Measurements from ENCODE around the gene RIMBP2.
"Not testable (repeated sequence)": the region's sequence is repeated elsewhere in the genome, so short reads cannot be mapped to it uniquely, and the experiment has no call there.

The RIMBP2 gene

DNA sequence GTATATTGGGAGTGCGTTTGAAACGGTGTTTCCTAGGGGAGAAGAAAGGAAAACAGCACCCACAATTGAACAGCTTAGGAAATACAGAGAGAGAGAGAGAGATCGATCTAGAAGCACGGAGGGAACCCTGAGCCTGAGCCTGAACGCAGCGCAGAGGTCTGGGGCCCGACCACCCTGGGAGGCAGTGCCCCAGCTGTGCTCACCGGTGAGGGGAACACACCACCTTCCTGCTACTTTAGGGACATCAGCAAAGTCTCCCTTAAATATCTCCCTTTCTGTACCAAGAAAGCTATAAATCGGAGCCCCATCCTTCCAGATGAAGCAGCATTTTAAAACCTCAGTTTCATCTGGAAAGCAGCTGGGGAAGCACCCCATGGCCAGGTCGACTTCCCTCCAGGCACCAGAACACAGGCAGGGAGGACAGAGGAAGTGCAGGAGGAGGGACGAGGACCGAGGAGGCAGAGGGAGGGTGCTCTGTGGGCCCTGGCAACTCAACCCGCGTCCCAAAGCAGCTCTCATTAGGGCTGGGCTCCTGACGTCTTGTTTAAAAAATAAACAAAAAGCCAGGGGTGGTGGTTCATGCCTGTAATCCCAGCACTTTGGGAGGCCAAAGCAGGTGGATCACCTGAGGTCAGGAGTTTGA is 12.2 kb downstream of the RIMBP2 start:
- Histone ChIP-seq H3K4me1 (ENCODE audit: control insufficient read depth, insufficient read depth, low read length) (peaks cover 12% of the 10 kb centered on the region), H3K27me3 (ENCODE audit: control insufficient read depth, insufficient read depth, low read length) (0 out of 2 replicates have a peak, but pooled peaks cover 4% of the 10 kb centered on the region), H3K9ac (ENCODE audit: low read length) (no peak overlapping the region), H3K36me3 (ENCODE audit: control insufficient read depth, insufficient read depth, low read length) (no peaks in the 10 kb centered on the region), H3K27ac (ENCODE audit: low read depth, low read length) (no peak overlapping the region), H3K9me3 (ENCODE audit: control insufficient read depth, insufficient read depth, low read depth, low read length) (no peaks in the 10 kb centered on the region), H3K4me3 (ENCODE audit: low read depth, low read length) (no peak overlapping the region)

DNA sequence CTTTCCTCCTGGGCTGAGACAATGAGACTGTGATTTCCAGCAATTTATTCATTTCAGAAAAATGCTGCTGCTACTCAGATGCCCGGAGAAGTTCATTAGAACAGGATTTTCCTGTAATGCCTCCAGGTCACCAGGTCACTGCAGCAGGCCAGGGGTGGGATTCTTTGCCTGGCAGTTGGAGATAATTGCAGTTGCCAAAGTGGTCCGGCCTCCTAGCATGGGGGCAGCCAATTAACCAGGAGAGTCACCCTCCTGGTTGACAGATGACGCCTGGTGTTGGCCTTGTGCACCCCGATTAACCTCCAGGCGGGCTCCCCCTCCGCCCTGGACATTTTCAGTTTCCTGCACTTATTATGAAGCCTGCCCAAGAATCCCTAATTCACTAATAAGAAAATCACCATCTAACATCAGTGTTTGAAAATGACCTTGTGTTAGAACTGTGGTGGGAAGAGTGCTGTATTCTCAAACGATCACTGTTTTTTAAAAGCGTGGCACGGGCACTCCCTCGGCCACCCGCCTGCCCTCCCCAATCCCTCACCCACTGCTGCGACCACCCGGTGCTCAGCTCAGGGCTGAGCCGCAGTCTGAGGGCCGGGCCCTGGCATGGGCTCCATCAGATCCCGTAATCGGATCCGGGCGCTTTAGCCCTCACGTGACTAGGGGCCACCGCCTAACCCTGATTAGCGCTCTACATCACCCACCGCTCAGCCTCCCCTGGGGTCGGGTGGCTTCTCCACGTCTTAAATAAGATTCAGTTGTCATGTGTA is 12.9 kb downstream of the RIMBP2 start:
- Histone ChIP-seq H3K9me3 (ENCODE audit: control insufficient read depth, insufficient read depth, low read depth, low read length) (no peaks in the 10 kb centered on the region), H3K27ac (ENCODE audit: low read depth, low read length) (no peak overlapping the region), H3K4me3 (ENCODE audit: low read depth, low read length) (no peak overlapping the region), H3K4me1 (ENCODE audit: control insufficient read depth, insufficient read depth, low read length) (peaks cover 12% of the 10 kb centered on the region), H3K27me3 (ENCODE audit: control insufficient read depth, insufficient read depth, low read length) (0 out of 2 replicates have a peak, but pooled peaks cover 4% of the 10 kb centered on the region), H3K36me3 (ENCODE audit: control insufficient read depth, insufficient read depth, low read length) (no peaks in the 10 kb centered on the region), H3K9ac (ENCODE audit: low read length) (no peak overlapping the region)

DNA sequence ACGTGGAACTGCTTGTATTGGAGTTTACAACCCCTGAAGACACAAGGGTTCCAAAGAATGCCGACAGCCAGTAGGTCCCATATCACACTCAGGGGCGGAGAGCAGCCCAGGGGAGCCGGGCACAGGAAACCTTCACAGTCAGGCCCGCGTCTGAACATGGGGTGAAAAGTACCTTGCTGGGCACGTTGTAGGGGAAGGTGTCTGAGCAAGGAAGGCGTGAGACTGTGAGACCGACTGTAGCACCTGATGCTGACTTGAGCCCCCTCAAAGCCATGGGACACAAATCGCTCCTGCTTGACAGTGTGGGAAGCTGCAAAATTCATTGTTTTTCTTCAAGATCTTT is 14.7 kb downstream of the RIMBP2 start:
- H3K36me3 ChIP-seq (ENCODE audit: control insufficient read depth, insufficient read depth, low read length) = no peaks in the 10 kb centered on the region
- no peak overlapping the region for H3K4me3 ChIP-seq (ENCODE audit: low read depth, low read length)
- H3K27ac ChIP-seq (ENCODE audit: low read depth, low read length) = no peak overlapping the region
- H3K4me1 ChIP-seq (ENCODE audit: control insufficient read depth, insufficient read depth, low read length) = peaks cover 12% of the 10 kb centered on the region
- no peaks in the 10 kb centered on the region for H3K9me3 ChIP-seq (ENCODE audit: control insufficient read depth, insufficient read depth, low read depth, low read length)
- H3K9ac ChIP-seq (ENCODE audit: low read length) = no peak overlapping the region
- 0 out of 2 replicates have a peak, but pooled peaks cover 8% of the 10 kb centered on the region for H3K27me3 ChIP-seq (ENCODE audit: control insufficient read depth, insufficient read depth, low read length)

DNA sequence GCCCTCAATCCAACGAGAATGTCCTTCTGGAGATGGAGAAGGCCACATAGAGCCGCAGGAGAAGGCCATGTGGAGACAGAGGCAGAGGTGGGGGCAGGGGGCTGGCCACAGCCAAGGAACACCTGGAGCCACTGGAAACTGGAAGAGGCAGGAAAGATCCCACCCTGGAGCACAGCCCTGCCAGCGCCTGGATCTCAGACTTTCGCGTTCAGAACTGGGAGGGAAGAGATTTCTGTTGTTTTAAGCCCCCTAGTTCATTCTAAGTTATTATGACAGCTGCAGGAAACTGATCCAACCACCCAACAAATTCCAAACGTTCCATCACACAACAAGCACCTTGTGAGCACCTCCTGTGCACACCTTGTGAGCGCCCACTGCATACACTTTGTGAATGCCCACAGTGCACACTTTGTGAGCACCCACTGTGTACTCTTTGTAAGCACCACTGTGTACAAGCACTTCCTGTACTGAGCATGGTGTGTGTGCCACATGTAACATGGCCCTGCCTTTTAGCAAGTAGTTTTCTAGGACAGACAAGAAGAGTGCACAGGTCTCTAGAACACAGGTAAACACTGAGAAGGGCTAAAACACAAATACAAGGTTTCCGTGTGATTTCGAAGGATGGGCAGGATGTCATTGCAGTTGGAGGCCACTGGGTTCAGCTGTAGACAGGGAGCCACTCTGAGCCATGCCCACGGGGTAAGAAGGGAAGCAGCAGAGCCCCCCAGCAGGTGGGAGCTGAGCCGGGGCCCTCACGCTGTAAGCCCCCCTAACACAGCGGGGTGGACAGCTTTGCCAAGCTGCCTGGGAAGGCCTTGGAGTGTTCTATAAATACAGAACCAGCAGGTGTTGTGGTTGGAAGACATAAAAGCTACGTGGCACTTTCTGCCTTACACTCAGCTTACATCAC is 15.4 kb downstream of the RIMBP2 start:
- Histone ChIP-seq H3K27me3 (ENCODE audit: control insufficient read depth, insufficient read depth, low read length) (peaks cover 12% of the 10 kb centered on the region; the same call in 1 of the 2 replicates), H3K9ac (ENCODE audit: low read length) (no peak overlapping the region), H3K4me1 (ENCODE audit: control insufficient read depth, insufficient read depth, low read length) (peaks cover 6% of the 10 kb centered on the region), H3K36me3 (ENCODE audit: control insufficient read depth, insufficient read depth, low read length) (no peaks in the 10 kb centered on the region), H3K27ac (ENCODE audit: low read depth, low read length) (no peak overlapping the region), H3K4me3 (ENCODE audit: low read depth, low read length) (no peak overlapping the region), H3K9me3 (ENCODE audit: control insufficient read depth, insufficient read depth, low read depth, low read length) (no peaks in the 10 kb centered on the region)

DNA sequence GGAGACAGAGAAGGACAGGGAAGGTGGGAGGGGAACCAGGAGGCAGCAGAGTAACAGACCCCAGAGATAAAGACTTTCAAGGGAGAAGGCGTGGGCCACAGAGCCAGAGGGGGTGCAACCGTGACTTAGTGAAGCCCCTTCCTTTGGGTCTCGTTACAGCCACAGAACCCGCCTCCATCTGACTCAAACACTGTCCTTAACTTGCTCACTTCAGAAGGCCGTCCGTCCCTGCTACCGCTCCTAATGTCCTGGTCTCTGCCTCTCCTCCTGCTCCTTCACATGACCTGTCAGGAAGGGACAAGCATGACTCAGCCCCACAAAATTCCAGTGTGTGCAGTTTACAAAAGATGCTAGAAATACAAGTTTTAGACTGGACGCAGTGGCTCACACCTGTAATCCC is 18.0 kb downstream of the RIMBP2 start:
- Histone ChIP-seq H3K27ac (ENCODE audit: low read depth, low read length) (no peak overlapping the region), H3K9me3 (ENCODE audit: control insufficient read depth, insufficient read depth, low read depth, low read length) (no peaks in the 10 kb centered on the region), H3K9ac (ENCODE audit: low read length) (no peak overlapping the region), H3K27me3 (ENCODE audit: control insufficient read depth, insufficient read depth, low read length) (peaks cover 15% of the 10 kb centered on the region; the same call in 1 of the 2 replicates), H3K4me1 (ENCODE audit: control insufficient read depth, insufficient read depth, low read length) (no peaks in the 10 kb centered on the region), H3K4me3 (ENCODE audit: low read depth, low read length) (no peak overlapping the region), H3K36me3 (ENCODE audit: control insufficient read depth, insufficient read depth, low read length) (no peaks in the 10 kb centered on the region)

DNA sequence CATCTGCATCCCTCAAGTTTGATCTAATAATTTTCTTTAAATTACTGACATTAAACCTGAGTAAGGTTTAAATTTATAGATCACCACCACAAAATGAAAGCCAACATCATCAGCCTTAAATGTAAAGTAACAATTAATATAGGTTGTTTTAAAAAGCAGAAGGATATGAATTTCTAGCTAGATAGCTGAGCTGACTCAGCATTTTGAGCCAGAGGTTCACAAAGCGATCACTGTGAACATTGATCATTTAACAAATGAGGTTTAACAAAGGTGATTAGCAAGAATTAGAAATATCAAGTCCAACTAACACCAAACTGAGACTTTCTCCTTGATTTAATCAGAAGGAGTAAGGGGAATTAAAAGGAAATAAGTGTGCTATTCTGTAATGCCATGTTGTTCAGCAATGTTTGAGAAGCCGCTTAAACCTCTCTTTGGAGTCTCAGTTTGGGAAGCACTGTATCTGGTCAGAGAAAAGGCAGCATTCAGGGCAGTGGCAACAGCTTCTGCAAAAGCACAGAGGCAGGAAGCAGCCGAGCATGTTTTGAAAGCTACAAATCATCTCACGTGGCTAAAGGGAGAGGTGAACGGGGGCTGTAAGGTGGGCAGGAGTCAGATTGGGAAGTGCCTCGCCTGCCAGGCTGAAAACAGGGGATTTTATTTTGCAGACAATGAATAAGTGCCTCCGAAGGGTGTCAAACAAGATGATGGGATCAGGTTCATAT is 19.6 kb downstream of the RIMBP2 start:
- H3K9me3 ChIP-seq (ENCODE audit: control insufficient read depth, insufficient read depth, low read depth, low read length) = no peaks in the 10 kb centered on the region
- H3K4me3 ChIP-seq (ENCODE audit: low read depth, low read length) = no peak overlapping the region

DNA sequence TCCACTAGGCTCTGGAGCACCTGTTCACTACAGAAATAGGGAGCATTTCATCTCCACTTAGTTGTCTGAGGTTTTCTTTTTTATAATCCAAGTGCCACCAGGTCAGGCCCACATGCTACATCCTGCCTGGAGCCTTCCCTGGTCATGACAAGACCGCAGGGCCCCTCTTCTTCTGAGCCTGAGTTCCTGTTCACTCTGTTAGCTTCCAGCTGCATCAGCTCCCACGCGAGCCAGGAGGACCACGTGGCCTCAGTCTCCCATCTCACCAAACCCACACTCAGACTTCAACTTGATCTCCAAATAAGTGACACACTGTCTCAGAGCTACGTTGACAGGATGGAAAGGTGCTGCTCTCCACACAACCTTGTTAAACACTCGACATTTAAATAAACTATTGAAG is 21.0 kb downstream of the RIMBP2 start:
- Histone ChIP-seq H3K36me3 (ENCODE audit: control insufficient read depth, insufficient read depth, low read length) (no peaks in the 10 kb centered on the region), H3K9me3 (ENCODE audit: control insufficient read depth, insufficient read depth, low read depth, low read length) (no peaks in the 10 kb centered on the region), H3K9ac (ENCODE audit: low read length) (no peak overlapping the region), H3K27ac (ENCODE audit: low read depth, low read length) (no peak overlapping the region), H3K4me3 (ENCODE audit: low read depth, low read length) (no peak overlapping the region), H3K27me3 (ENCODE audit: control insufficient read depth, insufficient read depth, low read length) (peaks cover 15% of the 10 kb centered on the region; the same call in 1 of the 2 replicates), H3K4me1 (ENCODE audit: control insufficient read depth, insufficient read depth, low read length) (no peaks in the 10 kb centered on the region)

More for the DNA sequence above, 19.6 kb downstream of the RIMBP2 start:
- Histone ChIP-seq H3K9ac (ENCODE audit: low read length) (no peak overlapping the region), H3K27me3 (ENCODE audit: control insufficient read depth, insufficient read depth, low read length) (peaks cover 15% of the 10 kb centered on the region; the same call in 1 of the 2 replicates), H3K4me1 (ENCODE audit: control insufficient read depth, insufficient read depth, low read length) (no peaks in the 10 kb centered on the region), H3K36me3 (ENCODE audit: control insufficient read depth, insufficient read depth, low read length) (no peaks in the 10 kb centered on the region), H3K27ac (ENCODE audit: low read depth, low read length) (no peak overlapping the region)

DNA sequence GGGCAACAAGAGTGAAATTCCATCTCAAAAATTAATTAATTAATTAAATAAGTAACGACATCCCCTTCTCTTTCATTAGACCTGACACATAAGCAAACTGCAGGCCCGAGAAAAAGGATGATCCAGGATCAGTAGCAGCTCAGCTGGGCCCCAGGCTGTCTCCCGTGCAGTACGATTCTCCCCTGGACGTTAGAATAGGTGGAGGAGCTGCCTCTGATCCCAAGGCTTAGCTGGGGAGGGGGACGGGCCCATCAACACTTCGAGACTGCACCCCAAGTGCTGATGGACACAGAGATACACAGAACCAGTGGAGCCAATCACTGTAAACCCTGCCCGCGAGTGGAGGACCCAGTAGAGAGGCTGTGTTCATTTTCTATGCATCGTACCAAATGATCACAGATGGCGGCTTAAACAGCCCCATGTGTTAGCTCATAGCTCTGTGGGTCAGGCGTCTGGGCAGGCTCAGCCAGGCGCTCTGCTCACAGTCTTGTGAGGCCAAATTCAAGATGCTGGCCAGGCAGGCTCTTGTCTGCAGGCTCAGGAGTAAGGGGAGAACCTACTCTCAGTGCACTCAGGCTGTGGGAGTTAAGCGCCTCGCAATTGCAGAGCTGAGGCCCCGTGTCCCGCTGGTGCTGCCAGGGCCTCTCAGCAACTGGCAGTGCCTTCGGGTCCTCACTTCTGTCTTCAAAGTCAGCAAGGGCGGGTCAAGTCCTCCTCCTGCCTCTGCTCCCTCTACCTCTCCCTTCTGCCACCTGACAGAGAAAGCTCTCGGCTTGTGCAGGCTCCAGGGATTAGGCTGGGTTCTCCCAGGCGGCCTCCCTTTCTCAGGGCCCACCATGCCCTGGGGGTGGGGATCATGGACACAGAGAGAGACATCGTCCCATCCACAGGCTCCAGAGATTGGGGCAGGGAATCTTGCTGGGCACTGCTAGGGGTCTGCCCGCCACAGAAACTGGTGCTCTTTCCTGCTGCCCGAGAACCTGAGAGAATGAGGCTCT is 26.4 kb downstream of the RIMBP2 start:
- Histone ChIP-seq H3K9me3 (ENCODE audit: control insufficient read depth, insufficient read depth, low read depth, low read length) (no peaks in the 10 kb centered on the region), H3K27me3 (ENCODE audit: control insufficient read depth, insufficient read depth, low read length) (peaks cover 8% of the 10 kb centered on the region; the same call in 1 of the 2 replicates), H3K9ac (ENCODE audit: low read length) (no peak overlapping the region), H3K4me1 (ENCODE audit: control insufficient read depth, insufficient read depth, low read length) (no peaks in the 10 kb centered on the region; the same call in 1 of the 2 replicates), H3K27ac (ENCODE audit: low read depth, low read length) (no peak overlapping the region), H3K4me3 (ENCODE audit: low read depth, low read length) (no peak overlapping the region), H3K36me3 (ENCODE audit: control insufficient read depth, insufficient read depth, low read length) (no peaks in the 10 kb centered on the region)

DNA sequence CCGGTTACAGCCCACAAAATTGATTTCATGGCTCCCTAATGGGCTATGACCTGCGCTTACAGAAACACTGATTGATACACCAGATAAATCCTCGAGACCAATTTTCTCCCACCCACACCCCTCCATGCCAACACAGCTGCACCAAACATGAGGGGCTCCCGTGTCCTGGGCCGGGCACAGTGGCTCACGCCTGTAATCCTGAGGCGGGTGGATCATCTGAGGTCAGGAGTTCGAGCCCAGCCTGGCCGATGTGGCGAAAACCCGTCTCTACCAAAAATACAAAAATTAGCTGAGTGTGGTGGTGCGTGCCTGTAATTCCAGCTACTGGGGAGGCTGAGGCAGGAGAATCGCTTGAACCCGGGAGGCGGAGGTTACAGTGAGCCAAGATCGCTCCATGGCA is 27.1 kb downstream of the RIMBP2 start:
- not testable (repeated sequence) for H3K27me3 ChIP-seq (ENCODE audit: control insufficient read depth, insufficient read depth, low read length); H3K4me3 ChIP-seq (ENCODE audit: low read depth, low read length); H3K27ac ChIP-seq (ENCODE audit: low read depth, low read length)

More for the DNA sequence above, 27.1 kb downstream of the RIMBP2 start:
- H3K4me1 ChIP-seq (ENCODE audit: control insufficient read depth, insufficient read depth, low read length); H3K9ac ChIP-seq (ENCODE audit: low read length); H3K9me3 ChIP-seq (ENCODE audit: control insufficient read depth, insufficient read depth, low read depth, low read length); H3K36me3 ChIP-seq (ENCODE audit: control insufficient read depth, insufficient read depth, low read length): not testable (repeated sequence)

Measured in HUES6 (cell line).